ENCODE measurements around the gene CWF19L2. TPM values are rescaled to one million over a fixed set of nuclear protein-coding genes. Genes with fewer than 3 reads are reported as not detected.

The CWF19L2 gene
- total RNA-seq, 1 experiment from 2014 or later, result 7.0 TPM

DNA sequence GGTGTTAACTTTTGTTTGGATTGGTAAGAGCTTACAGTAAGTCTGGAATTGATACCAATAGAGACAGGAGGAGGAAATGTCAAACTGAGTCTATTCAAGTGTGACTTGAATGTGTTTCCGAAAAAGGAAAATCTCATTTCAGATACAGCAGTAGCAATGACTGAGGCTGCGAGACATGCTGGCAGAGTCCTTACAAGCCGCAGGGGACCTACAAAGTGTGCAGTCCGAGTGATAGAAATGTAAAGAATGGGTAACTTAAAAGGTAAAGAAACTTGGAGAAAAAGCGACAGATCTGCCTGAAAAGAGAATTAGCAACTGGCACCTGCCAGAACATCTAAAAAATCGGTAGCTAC, 444 bp downstream of the CWF19L2 start:
- Histone ChIP-seq H3K9me2 (ENCODE audit: insufficient read depth) (no peaks in the 10 kb centered on the region), H3K4me1 (ENCODE audit: control insufficient read depth in 1 of 2, insufficient read depth in 2 of 2, low read length in 2 of 2) (peaks cover 7 to 18% of the 10 kb centered on the region in 2 experiments; a peak in 2 of 4 replicates), H2AFZ (ENCODE audit: low read depth, low read length, poor library complexity, severe bottlenecking) (no peak overlapping the region), H4K20me1 (ENCODE audit: insufficient read depth) (no peaks in the 10 kb centered on the region), H3K36me3 (ENCODE audit: control insufficient read depth in 1 of 2, insufficient read depth in 2 of 2, low read length in 2 of 2) (no peaks in the 10 kb centered on the region; a peak in 1 of 4 replicates), H3K79me2 (ENCODE audit: insufficient read depth, low read length) (peaks cover 27% of the 10 kb centered on the region), H3K27ac (ENCODE audit: low read depth, low read length) (no peak overlapping the region), H3K9ac (ENCODE audit: low read length) (peak overlapping the region; percentile 73), H3K4me3 (replicated peaks in 1 of 2; ENCODE audit: low read depth in 1 of 2, low read length in 2 of 2) (peak overlapping the region; percentile 70 to 99), H3K4me2 (ENCODE audit: low read length) (peak overlapping the region; percentile 82), H3K27me3 (ENCODE audit: insufficient read depth, low read length) (no peaks in the 10 kb centered on the region), H3K9me3 (ENCODE audit: control insufficient read depth in 1 of 2, insufficient read depth in 1 of 2, low read depth in 1 of 2, low read length in 2 of 2) (no peaks in the 10 kb centered on the region)
- ChIA-PET CTCF (no interaction called here), RAD21 (ENCODE audit: low non-redundant PET in 1 of 2, low total read pairs in 2 of 2, uncharacterized antibody in 2 of 2, unreplicated experiment in 2 of 2) (no interaction called here), POLR2A (interaction anchor here (0.7 kb wide), 1 partner anchor 155 kb away, joined by 3 read pairs; no protein-coding TSS in a partner anchor)
- BruUV-seq (replicated peaks), result TSS peak; percentile 81
- intact Hi-C loops (cut with micrococcal nuclease), result no loop called here
- no peak for DNase-seq (ENCODE audit: low read depth, low spot score)
- ATAC-seq, result peak; percentile 53
- TF ChIP-seq, protein P1, sequence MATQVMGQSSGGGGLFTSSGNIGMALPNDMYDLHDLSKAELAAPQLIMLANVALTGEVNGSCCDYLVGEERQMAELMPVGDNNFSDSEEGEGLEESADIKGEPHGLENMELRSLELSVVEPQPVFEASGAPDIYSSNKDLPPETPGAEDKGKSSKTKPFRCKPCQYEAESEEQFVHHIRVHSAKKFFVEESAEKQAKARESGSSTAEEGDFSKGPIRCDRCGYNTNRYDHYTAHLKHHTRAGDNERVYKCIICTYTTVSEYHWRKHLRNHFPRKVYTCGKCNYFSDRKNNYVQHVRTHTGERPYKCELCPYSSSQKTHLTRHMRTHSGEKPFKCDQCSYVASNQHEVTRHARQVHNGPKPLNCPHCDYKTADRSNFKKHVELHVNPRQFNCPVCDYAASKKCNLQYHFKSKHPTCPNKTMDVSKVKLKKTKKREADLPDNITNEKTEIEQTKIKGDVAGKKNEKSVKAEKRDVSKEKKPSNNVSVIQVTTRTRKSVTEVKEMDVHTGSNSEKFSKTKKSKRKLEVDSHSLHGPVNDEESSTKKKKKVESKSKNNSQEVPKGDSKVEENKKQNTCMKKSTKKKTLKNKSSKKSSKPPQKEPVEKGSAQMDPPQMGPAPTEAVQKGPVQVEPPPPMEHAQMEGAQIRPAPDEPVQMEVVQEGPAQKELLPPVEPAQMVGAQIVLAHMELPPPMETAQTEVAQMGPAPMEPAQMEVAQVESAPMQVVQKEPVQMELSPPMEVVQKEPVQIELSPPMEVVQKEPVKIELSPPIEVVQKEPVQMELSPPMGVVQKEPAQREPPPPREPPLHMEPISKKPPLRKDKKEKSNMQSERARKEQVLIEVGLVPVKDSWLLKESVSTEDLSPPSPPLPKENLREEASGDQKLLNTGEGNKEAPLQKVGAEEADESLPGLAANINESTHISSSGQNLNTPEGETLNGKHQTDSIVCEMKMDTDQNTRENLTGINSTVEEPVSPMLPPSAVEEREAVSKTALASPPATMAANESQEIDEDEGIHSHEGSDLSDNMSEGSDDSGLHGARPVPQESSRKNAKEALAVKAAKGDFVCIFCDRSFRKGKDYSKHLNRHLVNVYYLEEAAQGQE (IDR thresholded peaks at IDR 0.05; ENCODE audit: low read depth), result no peak
- TF ChIP-seq RAD21 (IDR thresholded peaks at IDR 0.05; ENCODE audit: low read depth) (no peak), CEBPB (IDR thresholded peaks at IDR 0.05; ENCODE audit: low read depth) (no peak), ZNF274 (IDR thresholded peaks at IDR 0.05; ENCODE audit: low read depth, low read length) (no peak)

DNA sequence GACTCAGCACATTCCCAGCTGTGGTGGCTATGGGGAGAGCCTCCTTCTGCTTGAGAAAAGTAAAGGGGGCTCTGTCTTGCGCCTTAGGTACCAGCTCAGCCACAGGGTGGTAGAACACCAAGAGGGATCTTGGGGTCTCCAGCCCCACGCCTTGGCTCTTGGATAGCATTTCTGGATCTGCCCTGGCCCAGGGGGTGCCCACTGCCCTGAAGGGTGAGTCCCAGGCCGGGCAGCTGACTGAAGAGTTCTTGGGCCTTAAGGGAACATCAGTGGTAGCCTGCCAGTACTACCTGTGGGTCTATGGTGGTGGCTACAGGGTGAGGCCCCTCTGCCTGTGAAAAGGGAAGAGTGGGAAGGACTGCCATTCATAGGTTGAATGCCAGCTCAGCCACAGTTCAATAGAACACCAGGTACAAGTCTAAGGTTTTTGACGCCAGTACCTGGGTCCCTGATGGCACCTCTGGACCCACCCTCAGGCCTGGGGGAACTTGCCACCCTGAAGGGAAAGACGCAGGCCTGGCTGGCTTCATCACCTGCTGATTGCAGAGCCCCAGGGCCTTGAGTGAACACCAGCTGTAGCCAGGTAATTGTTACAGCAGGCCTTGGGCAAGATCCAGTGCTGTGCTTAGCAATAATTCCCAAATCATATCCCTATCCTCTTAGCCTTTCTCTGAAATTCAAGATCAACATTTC, 3.9 kb downstream of the CWF19L2 start:
- Histone ChIP-seq H3K79me2 (ENCODE audit: insufficient read depth, low read length) (peaks cover 56% of the 10 kb centered on the region), H4K20me1 (ENCODE audit: insufficient read depth) (no peaks in the 10 kb centered on the region), H3K4me2 (ENCODE audit: low read length) (no peak overlapping the region), H3K9ac (ENCODE audit: low read length) (no peak overlapping the region), H3K27ac (ENCODE audit: low read depth, low read length) (no peak overlapping the region), H2AFZ (ENCODE audit: low read depth, low read length, poor library complexity, severe bottlenecking) (no peak overlapping the region), H3K36me3 (ENCODE audit: control insufficient read depth in 1 of 2, insufficient read depth in 2 of 2, low read length in 2 of 2) (no peaks in the 10 kb centered on the region; a peak in 1 of 4 replicates), H3K9me2 (ENCODE audit: insufficient read depth) (no peaks in the 10 kb centered on the region), H3K9me3 (ENCODE audit: control insufficient read depth in 1 of 2, insufficient read depth in 1 of 2, low read depth in 1 of 2, low read length in 2 of 2) (no peaks in the 10 kb centered on the region), H3K27me3 (ENCODE audit: insufficient read depth, low read length) (no peaks in the 10 kb centered on the region), H3K4me1 (ENCODE audit: control insufficient read depth in 1 of 2, insufficient read depth in 2 of 2, low read length in 2 of 2) (peaks cover 7 to 13% of the 10 kb centered on the region in 2 experiments; a peak in 2 of 4 replicates), H3K4me3 (replicated peaks in 1 of 2; ENCODE audit: low read depth in 1 of 2, low read length in 2 of 2) (no peak overlapping the region)
- no peak for DNase-seq (ENCODE audit: low read depth, low spot score)
- intact Hi-C loops (cut with micrococcal nuclease), result no loop called here
- CTCF ChIA-PET, result no interaction called here
- BruUV-seq (replicated peaks), result no TSS peak
- RAD21 ChIA-PET (ENCODE audit: low non-redundant PET in 1 of 2, low total read pairs in 2 of 2, uncharacterized antibody in 2 of 2, unreplicated experiment in 2 of 2), result no interaction called here
- POLR2A ChIA-PET, result no interaction called here
- no peak for ATAC-seq
- TF ChIP-seq CEBPB (IDR thresholded peaks at IDR 0.05; ENCODE audit: low read depth) (no peak), FOSL1 (IDR thresholded peaks at IDR 0.05; ENCODE audit: low read depth) (no peak), YY1 (IDR thresholded peaks at IDR 0.05; ENCODE audit: extremely low read depth, insufficient replicate concordance, low read depth, low read length) (no peak), EZH2phosphoT487 (IDR thresholded peaks at IDR 0.05; ENCODE audit: borderline replicate concordance) (no peak)
- TF ChIP-seq, protein P2, sequence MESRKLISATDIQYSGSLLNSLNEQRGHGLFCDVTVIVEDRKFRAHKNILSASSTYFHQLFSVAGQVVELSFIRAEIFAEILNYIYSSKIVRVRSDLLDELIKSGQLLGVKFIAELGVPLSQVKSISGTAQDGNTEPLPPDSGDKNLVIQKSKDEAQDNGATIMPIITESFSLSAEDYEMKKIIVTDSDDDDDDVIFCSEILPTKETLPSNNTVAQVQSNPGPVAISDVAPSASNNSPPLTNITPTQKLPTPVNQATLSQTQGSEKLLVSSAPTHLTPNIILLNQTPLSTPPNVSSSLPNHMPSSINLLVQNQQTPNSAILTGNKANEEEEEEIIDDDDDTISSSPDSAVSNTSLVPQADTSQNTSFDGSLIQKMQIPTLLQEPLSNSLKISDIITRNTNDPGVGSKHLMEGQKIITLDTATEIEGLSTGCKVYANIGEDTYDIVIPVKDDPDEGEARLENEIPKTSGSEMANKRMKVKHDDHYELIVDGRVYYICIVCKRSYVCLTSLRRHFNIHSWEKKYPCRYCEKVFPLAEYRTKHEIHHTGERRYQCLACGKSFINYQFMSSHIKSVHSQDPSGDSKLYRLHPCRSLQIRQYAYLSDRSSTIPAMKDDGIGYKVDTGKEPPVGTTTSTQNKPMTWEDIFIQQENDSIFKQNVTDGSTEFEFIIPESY (IDR thresholded peaks at IDR 0.05; ENCODE audit: extremely low read depth, insufficient replicate concordance, low read length), result no peak
- TF ChIP-seq, protein P1 (IDR thresholded peaks at IDR 0.05; ENCODE audit: low read depth), result no peak

Measured in HCT116 (cell line).